GM21528 (cell line): ENCODE data around the gene RNF167.
"Not testable (repeated sequence)": the region's sequence is repeated elsewhere in the genome, so short reads cannot be mapped to it uniquely, and the experiment has no call there.

Experiments used
- ATAC-seq: cut with Tn5 transposase; IDR thresholded peaks from one replicate; pipeline ENCODE4 v1.9.1; 2021; ENCODE audit warnings: mild to moderate bottlenecking, moderate library complexity; ENCODE audit not compliant: unreplicated experiment, low FRiP score

Gene RNF167

GRCh38 chr17:4901648-4902344, 38.3 kb upstream of the RNF167 start:
- ATAC-seq, result no peak

- ATAC-seq, result no peak
These were observed 37.5 kb upstream of the RNF167 start for GRCh38 chr17:4902540-4902939.

DNA sequence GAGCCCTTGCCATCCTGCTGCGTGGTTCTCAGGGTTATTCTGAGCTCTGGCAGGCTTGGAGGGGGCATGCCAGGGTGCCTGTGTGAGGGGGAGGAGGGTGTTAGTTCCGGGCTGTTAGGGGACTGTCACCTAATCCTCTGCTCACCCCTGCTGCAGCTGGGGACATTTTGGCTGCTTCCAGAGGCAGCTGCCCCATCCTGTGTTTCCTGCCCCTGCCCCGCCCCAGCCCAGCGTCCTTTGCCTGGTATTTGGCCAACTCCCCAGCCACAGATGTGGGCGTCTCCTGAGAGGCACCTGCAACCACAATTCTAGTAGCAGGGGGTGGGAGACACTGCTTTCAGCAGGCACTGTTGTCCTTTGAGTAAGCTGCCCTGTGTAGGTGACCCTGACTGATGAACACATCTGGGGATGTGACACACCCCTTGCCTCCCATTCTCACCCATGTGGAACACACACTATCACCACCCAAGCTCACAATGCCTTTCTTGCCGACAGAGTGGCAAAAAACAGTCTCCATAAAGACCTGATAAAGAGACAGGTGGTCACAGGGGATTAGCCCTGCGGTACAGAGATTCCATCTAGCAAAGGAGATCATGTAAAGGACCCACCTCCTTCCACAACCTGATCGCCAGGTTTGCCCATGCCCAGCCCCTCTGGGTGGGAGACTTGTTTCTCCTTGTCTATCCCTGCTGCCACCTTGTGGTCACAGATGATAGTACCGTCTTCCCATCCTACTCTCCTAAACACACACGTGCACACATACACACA, 36.8 kb upstream of the RNF167 start, which contains the start of gene CHRNE:
Gene CHRNE, minus strand, starts transcription at position 48 of the 768 bp plus-strand sequence. Its CDS starts 35 bp downstream, at position 13.
- ATAC-seq, result no peak

GRCh38 chr17:4906642-4907041, 33.4 kb upstream of the RNF167 start:
- ATAC-seq, result not testable (repeated sequence)

- ATAC-seq, result no peak
These were observed 31.8 kb upstream of the RNF167 start for GRCh38 chr17:4908301-4908700.

- ATAC-seq, result no peak
These were observed 31.2 kb upstream of the RNF167 start for GRCh38 chr17:4908711-4909496.

DNA sequence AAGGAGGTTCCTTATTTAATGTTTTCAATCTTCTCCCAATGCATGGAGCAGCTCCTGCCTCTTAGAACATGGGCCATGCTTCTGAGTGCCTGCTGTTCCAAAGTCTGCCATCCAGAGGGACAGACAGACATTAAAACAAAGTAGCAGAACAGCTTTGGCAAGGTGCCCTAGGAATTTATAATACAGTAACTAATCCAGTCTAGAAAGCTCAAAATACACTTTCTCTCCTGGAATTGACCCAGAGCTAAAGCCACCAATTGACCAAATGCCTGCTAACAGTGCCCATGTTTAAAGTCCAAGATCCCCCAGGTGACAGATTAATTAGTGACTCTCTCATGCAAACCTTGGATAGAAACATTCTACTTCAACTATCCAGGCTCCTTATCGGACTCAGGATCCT, 26.1 kb upstream of the RNF167 start:
- ATAC-seq, result no peak

DNA sequence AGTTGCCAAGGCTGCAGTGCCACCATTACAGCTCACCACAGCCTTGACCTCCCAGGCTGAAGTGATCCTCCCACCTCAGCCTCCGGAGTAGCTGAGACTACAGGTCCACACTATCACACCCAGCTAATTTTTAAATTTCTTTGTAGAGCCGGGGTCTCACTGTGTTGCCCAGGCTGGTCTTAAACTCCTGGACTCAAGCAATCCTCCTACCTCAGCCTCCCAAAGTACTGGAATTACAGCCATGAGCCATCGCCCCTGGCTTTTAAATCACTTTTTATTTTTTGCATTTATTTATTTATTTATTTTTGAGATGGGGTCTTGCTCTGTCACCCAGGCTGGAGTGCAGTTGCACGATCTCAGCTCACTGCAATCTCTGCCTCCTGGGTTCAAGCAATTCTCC, 25.5 kb upstream of the RNF167 start:
- not testable (repeated sequence) for ATAC-seq

- ATAC-seq, result no peak
These were observed 20.5 kb upstream of the RNF167 start for GRCh38 chr17:4919511-4920047.

- ATAC-seq, result no peak
These were observed 19.6 kb upstream of the RNF167 start for GRCh38 chr17:4920351-4921048.

GRCh38 chr17:4921320-4921719, 18.7 kb upstream of the RNF167 start:
- ATAC-seq, result no peak

DNA sequence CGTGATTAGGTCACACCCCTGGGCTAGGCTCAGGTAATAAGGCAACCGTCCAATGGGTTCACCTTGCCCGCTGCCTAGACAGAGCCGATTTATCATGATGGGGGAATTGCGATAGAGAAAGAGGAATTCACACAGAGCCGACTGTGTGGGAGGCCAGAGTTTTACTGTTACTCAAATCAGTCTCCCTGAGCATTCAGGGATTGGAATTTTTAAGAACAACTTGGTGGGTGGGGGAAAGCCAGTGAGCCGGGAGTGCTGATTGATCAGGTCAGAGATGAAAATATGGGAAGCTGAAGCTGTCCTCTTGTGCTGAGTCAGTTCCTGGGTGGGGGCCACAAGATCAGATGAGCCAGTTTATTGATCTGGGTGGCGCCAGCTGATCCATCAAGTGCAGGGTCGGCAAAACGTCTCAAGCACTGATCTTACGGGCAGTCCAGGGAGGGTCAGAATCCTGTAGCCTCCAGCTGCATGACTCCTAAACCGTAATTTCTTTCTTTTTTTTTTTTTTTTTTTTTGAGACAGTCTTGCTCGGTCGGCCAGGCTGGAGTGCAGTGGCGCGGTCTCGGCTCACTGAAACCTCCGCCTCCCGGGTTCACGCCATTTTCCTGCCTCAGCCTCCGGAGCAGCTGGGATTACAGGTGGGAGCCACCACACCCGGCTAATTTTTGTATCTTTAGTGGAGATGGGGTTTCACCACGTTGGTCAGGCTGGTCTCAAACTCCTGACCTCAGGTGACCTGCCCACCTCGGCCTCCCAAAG, 13.3 kb upstream of the RNF167 start:
- ATAC-seq, result not testable (repeated sequence)

GRCh38 chr17:4928881-4929280, 11.2 kb upstream of the RNF167 start:
- no peak for ATAC-seq

DNA sequence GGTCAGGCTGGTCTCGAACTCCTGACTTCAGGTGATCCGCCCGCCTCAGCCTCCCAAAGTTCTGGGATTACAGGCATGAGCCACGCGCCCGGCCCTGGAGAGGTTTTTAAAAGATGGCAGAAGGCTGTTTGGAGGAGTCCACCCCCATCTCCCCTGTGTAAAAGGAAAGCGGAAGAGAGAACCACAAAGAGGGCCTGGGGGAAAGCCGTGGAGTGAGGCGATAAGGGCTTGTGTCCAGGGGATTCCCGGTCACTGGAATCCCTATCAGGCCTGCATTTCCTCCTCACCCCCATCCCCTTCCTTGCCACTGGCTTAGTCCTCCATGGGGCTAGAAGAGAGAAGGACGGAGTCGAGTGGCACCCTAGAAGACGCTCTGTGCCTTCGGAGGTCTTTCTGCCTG, 8.1 kb upstream of the RNF167 start, which contains the start of gene GP1BA:
Gene GP1BA, plus strand, starts transcription at position 315 of the 400 bp plus-strand sequence. CDS start 328 bp downstream, outside the sequence.
- no peak for ATAC-seq

DNA sequence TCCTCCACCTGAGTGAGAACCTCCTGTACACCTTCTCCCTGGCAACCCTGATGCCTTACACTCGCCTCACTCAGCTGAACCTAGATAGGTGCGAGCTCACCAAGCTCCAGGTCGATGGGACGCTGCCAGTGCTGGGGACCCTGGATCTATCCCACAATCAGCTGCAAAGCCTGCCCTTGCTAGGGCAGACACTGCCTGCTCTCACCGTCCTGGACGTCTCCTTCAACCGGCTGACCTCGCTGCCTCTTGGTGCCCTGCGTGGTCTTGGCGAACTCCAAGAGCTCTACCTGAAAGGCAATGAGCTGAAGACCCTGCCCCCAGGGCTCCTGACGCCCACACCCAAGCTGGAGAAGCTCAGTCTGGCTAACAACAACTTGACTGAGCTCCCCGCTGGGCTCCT, 7.3 kb upstream of the RNF167 start:
- ATAC-seq, result no peak

- ATAC-seq, result no peak
These were observed 6.4 kb upstream of the RNF167 start for GRCh38 chr17:4933646-4934045.

- no peak for ATAC-seq
These were observed 5.7 kb upstream of the RNF167 start for GRCh38 chr17:4934173-4934979.

DNA sequence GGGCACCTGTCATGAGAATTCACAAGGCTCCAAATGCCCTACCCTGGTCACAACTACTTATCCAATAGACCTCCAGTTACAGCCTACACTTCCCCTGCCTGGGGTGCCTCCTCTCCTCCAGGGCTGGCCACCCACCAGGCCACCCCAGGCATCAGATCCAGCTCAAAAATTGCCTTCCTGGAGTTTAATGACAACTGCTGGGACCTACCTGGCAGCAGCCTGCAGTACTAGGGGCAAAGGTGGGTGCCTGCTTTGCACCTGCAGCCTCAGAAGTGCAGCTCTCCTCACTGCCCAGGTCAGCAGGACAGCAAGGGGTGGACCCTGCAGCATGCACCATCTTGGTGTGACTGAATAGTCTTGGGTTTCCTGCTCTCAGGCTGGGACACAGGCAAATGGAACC, 4.4 kb upstream of the RNF167 start:
- no peak for ATAC-seq

DNA sequence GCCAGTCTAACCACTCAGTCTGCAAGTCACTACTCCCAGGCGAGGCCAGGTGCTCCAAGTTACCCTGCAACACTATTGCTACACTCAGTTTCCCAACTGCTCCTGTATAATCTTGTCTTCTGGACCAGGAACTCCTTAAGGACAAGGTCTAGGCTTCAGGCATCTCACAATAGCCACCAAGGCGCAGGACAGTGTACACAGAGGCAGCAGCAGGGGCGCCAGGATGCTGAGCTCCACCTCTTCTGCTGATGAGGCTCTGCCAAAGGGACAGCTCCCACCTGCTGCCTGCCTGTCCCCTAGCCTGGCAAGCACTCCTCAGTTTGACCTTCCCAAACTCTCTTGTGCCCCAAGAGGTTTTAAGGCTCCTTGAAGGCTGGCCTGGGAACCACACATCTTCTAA, 3.6 kb upstream of the RNF167 start:
- ATAC-seq, result no peak
